HG03354 (cell line): ENCODE measurements around the gene TBCC.

ENCODE experiments used
- ATAC-seq: cut with Tn5 transposase; IDR thresholded peaks from one replicate; pipeline ENCODE4 v1.9.1; 2021; ENCODE audit warnings: mild to moderate bottlenecking; ENCODE audit not compliant: unreplicated experiment, poor library complexity, severe bottlenecking

The TBCC gene

GRCh38 chr6:42774821-42775487, 29.1 kb upstream of the TBCC start:
- ATAC-seq = peak; percentile 40

- ATAC-seq = no peak
Observed at GRCh38 chr6:42774201-42774600, 28.3 kb upstream of the TBCC start.

- peak; percentile 28 for ATAC-seq
Observed at GRCh38 chr6:42771741-42772100, 25.8 kb upstream of the TBCC start.

GRCh38 chr6:42769836-42770235, 23.9 kb upstream of the TBCC start:
- no peak for ATAC-seq

- no peak for ATAC-seq
Observed at GRCh38 chr6:42769051-42769450, 23.1 kb upstream of the TBCC start.

- no peak for ATAC-seq
Observed at GRCh38 chr6:42766163-42766670, 20.3 kb upstream of the TBCC start.

- no peak for ATAC-seq
Observed at GRCh38 chr6:42764911-42765648, 19.2 kb upstream of the TBCC start.

- ATAC-seq = no peak
Observed at GRCh38 chr6:42762950-42763349, 17.0 kb upstream of the TBCC start.

GRCh38 chr6:42762426-42762859, 16.5 kb upstream of the TBCC start:
- no peak for ATAC-seq

GRCh38 chr6:42761287-42762067, 15.6 kb upstream of the TBCC start:
- no peak for ATAC-seq

- no peak for ATAC-seq
Observed at GRCh38 chr6:42758756-42759430, 13.0 kb upstream of the TBCC start.

GRCh38 chr6:42756722-42757121, 10.8 kb upstream of the TBCC start:
- no peak for ATAC-seq

GRCh38 chr6:42754759-42755158, 8.9 kb upstream of the TBCC start:
- no peak for ATAC-seq

- no peak for ATAC-seq
Observed at GRCh38 chr6:42751055-42751454, 5.2 kb upstream of the TBCC start.

GRCh38 chr6:42748203-42748898, 2.4 kb upstream of the TBCC start:
- no peak for ATAC-seq

- ATAC-seq = peak; percentile 58
Observed at GRCh38 chr6:42746463-42747391, 824 bp upstream of the TBCC start.

GRCh38 chr6:42745083-42745639, 742 bp downstream of the TBCC start:
- ATAC-seq = no peak

- ATAC-seq = no peak
Observed at GRCh38 chr6:42744351-42744893, 1.5 kb downstream of the TBCC start.
